Measurements from ENCODE around the gene MECR. TPM values are rescaled to one million over a fixed set of nuclear protein-coding genes. Genes with fewer than 3 reads are reported as not detected.

The MECR gene
- polyA plus RNA-seq, 1 donor (not counting 4 experiments of a cell fraction or from before 2014, with no cell fraction given) = 20.7 TPM

DNA sequence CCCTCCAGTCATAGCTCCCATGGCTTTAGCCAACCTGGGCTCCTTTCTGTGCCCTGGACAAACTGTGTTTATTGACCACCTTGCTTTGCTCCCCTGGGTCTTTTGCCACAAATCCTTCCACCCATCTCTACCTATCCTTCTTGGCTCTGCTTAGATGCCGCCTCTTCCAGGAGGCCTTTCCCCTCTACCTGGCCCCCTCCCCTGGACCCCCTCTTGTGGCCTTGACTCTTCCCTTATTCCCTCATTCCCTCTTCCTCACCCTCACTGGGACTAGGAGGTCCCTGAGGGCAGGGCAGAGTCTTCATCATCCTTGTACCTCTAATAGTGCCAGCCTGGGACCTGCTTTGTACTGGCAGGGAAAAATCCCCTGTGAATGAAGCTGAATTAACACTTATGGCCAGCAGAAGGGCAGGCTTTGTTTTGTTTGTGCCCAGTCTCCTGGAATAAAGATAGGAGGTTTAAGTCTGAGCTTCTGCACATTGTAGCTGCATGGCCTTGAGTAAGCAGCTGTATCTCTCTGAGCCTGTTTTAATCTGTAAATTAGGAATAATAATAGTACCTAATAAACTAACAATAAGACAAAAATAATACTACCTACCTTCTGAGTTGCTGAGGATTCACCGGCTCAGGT, 19.3 kb upstream of the MECR start:
- H3K27me3 ChIP-seq (ENCODE audit: control insufficient read depth, extremely low read depth, insufficient read depth, low read length) = no peaks in the 10 kb centered on the region
- FAIRE-seq = no peak
- H3K27ac ChIP-seq (ENCODE audit: control insufficient read depth, insufficient read depth, low read length) = no peak overlapping the region
- H3K4me1 ChIP-seq (ENCODE audit: control insufficient read depth, extremely low read depth, insufficient read depth, low read length) = peaks cover 13% of the 10 kb centered on the region
- H3K4me2 ChIP-seq (ENCODE audit: control insufficient read depth, extremely low read depth, insufficient read depth, low read depth, low read length) = no peak overlapping the region
- H3K9me1 ChIP-seq (ENCODE audit: control insufficient read depth, extremely low read depth, insufficient read depth, low read length) = no peaks in the 10 kb centered on the region
- DNase-seq (ENCODE audit: low read depth, low spot score) = no peak
- dilution Hi-C loops (cut with MboI; ENCODE audit: extremely low pct_ligation_motif_present, low sequenced_read_pairs) = loop anchor here (25.0 kb wide), 1 partner anchor 112 kb away; no protein-coding TSS in a partner anchor
- H3K9me3 ChIP-seq (ENCODE audit: control insufficient read depth, low read depth, low read length) = no peaks in the 10 kb centered on the region
- H3K4me3 ChIP-seq (ENCODE audit: control insufficient read depth in 2 of 3, extremely low read depth in 1 of 3, insufficient read depth in 2 of 3, low read depth in 1 of 3, low read length in 3 of 3) = no peak overlapping the region
- no peak overlapping the region for H2AFZ ChIP-seq (ENCODE audit: control insufficient read depth, low read length)
- no peak overlapping the region for H3K9ac ChIP-seq (ENCODE audit: control insufficient read depth, extremely low read depth, insufficient read depth, low read length)
- no peaks in the 10 kb centered on the region for H3K36me3 ChIP-seq (ENCODE audit: control insufficient read depth in 2 of 2, extremely low read depth in 1 of 2, insufficient read depth in 2 of 2, low read length in 2 of 2)
- H3K79me2 ChIP-seq (ENCODE audit: control insufficient read depth, insufficient read depth, low read length) = no peaks in the 10 kb centered on the region
- no peaks in the 10 kb centered on the region for H4K20me1 ChIP-seq (ENCODE audit: control insufficient read depth, extremely low read depth, insufficient read depth, low read length)
- TF ChIP-seq, protein P1, sequence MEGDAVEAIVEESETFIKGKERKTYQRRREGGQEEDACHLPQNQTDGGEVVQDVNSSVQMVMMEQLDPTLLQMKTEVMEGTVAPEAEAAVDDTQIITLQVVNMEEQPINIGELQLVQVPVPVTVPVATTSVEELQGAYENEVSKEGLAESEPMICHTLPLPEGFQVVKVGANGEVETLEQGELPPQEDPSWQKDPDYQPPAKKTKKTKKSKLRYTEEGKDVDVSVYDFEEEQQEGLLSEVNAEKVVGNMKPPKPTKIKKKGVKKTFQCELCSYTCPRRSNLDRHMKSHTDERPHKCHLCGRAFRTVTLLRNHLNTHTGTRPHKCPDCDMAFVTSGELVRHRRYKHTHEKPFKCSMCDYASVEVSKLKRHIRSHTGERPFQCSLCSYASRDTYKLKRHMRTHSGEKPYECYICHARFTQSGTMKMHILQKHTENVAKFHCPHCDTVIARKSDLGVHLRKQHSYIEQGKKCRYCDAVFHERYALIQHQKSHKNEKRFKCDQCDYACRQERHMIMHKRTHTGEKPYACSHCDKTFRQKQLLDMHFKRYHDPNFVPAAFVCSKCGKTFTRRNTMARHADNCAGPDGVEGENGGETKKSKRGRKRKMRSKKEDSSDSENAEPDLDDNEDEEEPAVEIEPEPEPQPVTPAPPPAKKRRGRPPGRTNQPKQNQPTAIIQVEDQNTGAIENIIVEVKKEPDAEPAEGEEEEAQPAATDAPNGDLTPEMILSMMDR (optimal IDR thresholded peaks at IDR 0.05 in 1 of 3, IDR thresholded peaks at IDR 0.05 in 1 of 3, conservative IDR thresholded peaks at IDR 0.05 in 1 of 3; ENCODE audit: extremely low read depth in 1 of 3, insufficient read depth in 2 of 3, low read length in 3 of 3) = no peak
- TF ChIP-seq EZH2 (IDR thresholded peaks at IDR 0.05; ENCODE audit: low read length) = no peak

DNA sequence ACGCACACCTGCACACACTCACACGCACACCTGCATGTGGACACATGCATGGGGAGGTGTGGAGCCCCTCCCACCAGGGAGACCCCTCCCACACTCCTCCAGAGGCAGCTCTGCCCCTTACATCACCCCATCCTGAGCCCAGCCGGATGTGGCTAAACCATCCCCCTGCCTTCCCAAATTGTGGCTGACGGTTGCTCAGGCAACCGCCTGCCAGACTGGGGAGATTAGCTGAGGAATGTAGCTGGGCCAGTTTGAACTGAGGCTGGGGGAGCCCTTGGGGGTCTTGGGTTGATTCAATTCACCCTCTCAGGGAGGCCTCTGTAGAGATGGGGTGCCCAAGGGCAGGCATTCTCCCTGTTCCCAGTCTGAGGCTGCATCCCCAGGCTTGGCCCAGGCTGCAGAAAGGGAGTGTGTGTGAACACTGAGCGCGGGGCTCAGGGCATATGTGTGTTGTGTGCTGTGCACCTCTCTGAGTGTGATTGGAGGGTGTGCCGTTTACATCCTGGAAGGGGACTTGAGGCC, 18.5 kb upstream of the MECR start:
- no peaks in the 10 kb centered on the region for H3K36me3 ChIP-seq (ENCODE audit: control insufficient read depth in 2 of 2, extremely low read depth in 1 of 2, insufficient read depth in 2 of 2, low read length in 2 of 2)
- DNase-seq (ENCODE audit: low read depth, low spot score) (no peak), FAIRE-seq (no peak)
- TF ChIP-seq, protein P1 (optimal IDR thresholded peaks at IDR 0.05 in 1 of 3, IDR thresholded peaks at IDR 0.05 in 1 of 3, conservative IDR thresholded peaks at IDR 0.05 in 1 of 3; ENCODE audit: extremely low read depth in 1 of 3, insufficient read depth in 2 of 3, low read length in 3 of 3) = no peak
- no peak for TF ChIP-seq EZH2 (IDR thresholded peaks at IDR 0.05; ENCODE audit: low read length)
- H3K27me3 ChIP-seq (ENCODE audit: control insufficient read depth, extremely low read depth, insufficient read depth, low read length) = no peaks in the 10 kb centered on the region
- dilution Hi-C loops (cut with MboI; ENCODE audit: extremely low pct_ligation_motif_present, low sequenced_read_pairs) = loop anchor here (25.0 kb wide), 1 partner anchor 113 kb away; no protein-coding TSS in a partner anchor
- H3K79me2 ChIP-seq (ENCODE audit: control insufficient read depth, insufficient read depth, low read length) = no peaks in the 10 kb centered on the region
- no peaks in the 10 kb centered on the region for H4K20me1 ChIP-seq (ENCODE audit: control insufficient read depth, extremely low read depth, insufficient read depth, low read length)
- no peak overlapping the region for H3K27ac ChIP-seq (ENCODE audit: control insufficient read depth, insufficient read depth, low read length)
- no peak overlapping the region for H3K9ac ChIP-seq (ENCODE audit: control insufficient read depth, extremely low read depth, insufficient read depth, low read length)
- no peak overlapping the region for H2AFZ ChIP-seq (ENCODE audit: control insufficient read depth, low read length)
- no peaks in the 10 kb centered on the region for H3K9me1 ChIP-seq (ENCODE audit: control insufficient read depth, extremely low read depth, insufficient read depth, low read length)
- H3K9me3 ChIP-seq (ENCODE audit: control insufficient read depth, low read depth, low read length) = no peaks in the 10 kb centered on the region
- peaks cover 13% of the 10 kb centered on the region for H3K4me1 ChIP-seq (ENCODE audit: control insufficient read depth, extremely low read depth, insufficient read depth, low read length)
- no peak overlapping the region for H3K4me3 ChIP-seq (ENCODE audit: control insufficient read depth in 2 of 3, extremely low read depth in 1 of 3, insufficient read depth in 2 of 3, low read depth in 1 of 3, low read length in 3 of 3)
- no peak overlapping the region for H3K4me2 ChIP-seq (ENCODE audit: control insufficient read depth, extremely low read depth, insufficient read depth, low read depth, low read length)

Measured in keratinocyte (primary cell).